MM.1S (cell line): ENCODE measurements around the gene PRKD3.

Experiments
- DNase-seq: peaks from one replicate; pipeline ENCODE4 v3.0.0-alpha.2; 2015
- H2AFZ ChIP-seq: fragments of 300-600 bp; sonication (generic); 2 replicates; pipeline ENCODE4 v1.6.0; 2016; ENCODE audit warnings: antibody characterized with exemption, low read length
- H3F3A ChIP-seq: fragments of 300-600 bp; sonication (generic); 2 replicates; pipeline ENCODE4 v1.6.1; 2016; ENCODE audit warnings: mild to moderate bottlenecking, antibody characterized with exemption, low read length, moderate library complexity, mixed read lengths; ENCODE audit not compliant: insufficient read depth
- H3K27ac ChIP-seq: fragments of 300-600 bp; sonication (generic); 2 replicates; pipeline ENCODE4 v1.5.1; 2016; ENCODE audit warnings: mild to moderate bottlenecking, low read length
- H3K27me3 ChIP-seq: fragments of 300-600 bp; sonication (generic); replicated peaks from 2 replicates; pipeline ENCODE4 v1.6.0; 2016; ENCODE audit warnings: low read length; ENCODE audit not compliant: insufficient read depth
- H3K36me3 ChIP-seq: fragments of 300-600 bp; sonication (generic); replicated peaks from 2 replicates; pipeline ENCODE4 v1.6.1; 2016; ENCODE audit warnings: mild to moderate bottlenecking, low read length, mixed read lengths; ENCODE audit not compliant: insufficient read depth
- H3K4me1 ChIP-seq: fragments of 300-600 bp; sonication (generic); 2 replicates; pipeline ENCODE4 v1.6.1; 2016; ENCODE audit warnings: low read length, mixed read lengths
- H3K4me2 ChIP-seq: fragments of 300-600 bp; sonication (generic); 2 replicates; pipeline ENCODE4 v1.6.0; 2016; ENCODE audit warnings: low read depth, low read length
- H3K4me3 ChIP-seq: fragments of 300-600 bp; sonication (generic); 2 replicates; pipeline ENCODE4 v1.5.1; 2016; ENCODE audit warnings: low read length, mixed read lengths
- H3K79me2 ChIP-seq: fragments of 300-600 bp; sonication (generic); 2 replicates; pipeline ENCODE4 v1.6.1; 2016; ENCODE audit warnings: mixed run types, low read length, mixed read lengths
- H3K9ac ChIP-seq: fragments of 300-600 bp; sonication (generic); 2 replicates; pipeline ENCODE4 v1.6.1; 2016; ENCODE audit warnings: low read length, mixed read lengths
- H3K9me2 ChIP-seq: fragments of 300-600 bp; sonication (generic); replicated peaks from 2 replicates; pipeline ENCODE4 v1.6.1; 2016; ENCODE audit warnings: mild to moderate bottlenecking, low read length, mixed read lengths; ENCODE audit not compliant: insufficient read depth
- H3K9me3 ChIP-seq: fragments of 300-600 bp; sonication (generic); replicated peaks from 2 replicates; pipeline ENCODE4 v1.6.1; 2016; ENCODE audit warnings: mild to moderate bottlenecking, low read length, mixed read lengths; ENCODE audit not compliant: insufficient read depth
- H4K20me1 ChIP-seq: fragments of 300-600 bp; sonication (generic); 2 replicates; pipeline ENCODE4 v1.6.1; 2016; ENCODE audit warnings: mild to moderate bottlenecking, low read length, moderate library complexity, mixed read lengths; ENCODE audit not compliant: insufficient read depth
- CTCF ChIP-seq: fragments of 300-600 bp; sonication (generic); IDR thresholded peaks from 2 replicates; pipeline ENCODE4 v1.5.1; 2016; ENCODE audit warnings: antibody characterized with exemption, low read length, mixed read lengths
- EZH2 ChIP-seq: fragments of 300-600 bp; sonication (generic); optimal IDR thresholded peaks from 2 replicates; pipeline ENCODE3; 2017; ENCODE audit warnings: low read depth, mild to moderate bottlenecking, antibody characterized with exemption, low read length, mixed read lengths
- EZH2phosphoT487 ChIP-seq: fragments of 300-600 bp; sonication (generic); IDR thresholded peaks from 2 replicates; pipeline ENCODE4 v1.6.1; 2018; ENCODE audit warnings: antibody characterized with exemption, low read length

The PRKD3 gene

GRCh38 chr2:37340637-37341036, 16.0 kb upstream of the PRKD3 start:
- no peak for TF ChIP-seq EZH2
- TF ChIP-seq CTCF: no peak
- no peak for TF ChIP-seq EZH2phosphoT487
- Histone ChIP-seq H2AFZ (no peak overlapping the region), H3K9me3 (no peaks in the 10 kb centered on the region), H3K4me3 (no peak overlapping the region), H3K9me2 (no peaks in the 10 kb centered on the region), H4K20me1 (no peaks in the 10 kb centered on the region), H3K27me3 (no peaks in the 10 kb centered on the region), H3K36me3 (no peaks in the 10 kb centered on the region), H3K4me2 (no peak overlapping the region), H3K79me2 (peaks cover 100% of the 10 kb centered on the region), H3F3A (peaks cover 51% of the 10 kb centered on the region), H3K4me1 (peaks cover 43% of the 10 kb centered on the region), H3K27ac (no peak overlapping the region), H3K9ac (no peak overlapping the region)
- no peak for DNase-seq

- Histone ChIP-seq H2AFZ (no peak overlapping the region), H3K27me3 (no peaks in the 10 kb centered on the region), H3K4me3 (no peak overlapping the region), H3K27ac (no peak overlapping the region), H4K20me1 (no peaks in the 10 kb centered on the region), H3K79me2 (peaks cover 100% of the 10 kb centered on the region), H3F3A (peaks cover 51% of the 10 kb centered on the region), H3K9me2 (no peaks in the 10 kb centered on the region), H3K9ac (no peak overlapping the region), H3K9me3 (no peaks in the 10 kb centered on the region), H3K36me3 (no peaks in the 10 kb centered on the region), H3K4me2 (peak overlapping the region; percentile 82; the same call in 1 of the 2 replicates), H3K4me1 (peaks cover 50% of the 10 kb centered on the region)
- DNase-seq: no peak
- TF ChIP-seq EZH2 (no peak), CTCF (no peak), EZH2phosphoT487 (no peak)
Observed at GRCh38 chr2:37338933-37339332, 14.3 kb upstream of the PRKD3 start.

GRCh38 chr2:37337620-37338280, 13.1 kb upstream of the PRKD3 start:
- Histone ChIP-seq H3K9ac (peak overlapping the region; percentile 92), H3K36me3 (no peaks in the 10 kb centered on the region), H3K4me3 (peak overlapping the region; percentile 66), H3K79me2 (peaks cover 100% of the 10 kb centered on the region), H4K20me1 (no peaks in the 10 kb centered on the region), H3K4me1 (peaks cover 50% of the 10 kb centered on the region), H3K4me2 (peak overlapping the region; percentile 82), H3K27ac (peak overlapping the region; percentile 89), H2AFZ (no peak overlapping the region), H3K9me3 (no peaks in the 10 kb centered on the region), H3K9me2 (no peaks in the 10 kb centered on the region), H3K27me3 (no peaks in the 10 kb centered on the region), H3F3A (peaks cover 52% of the 10 kb centered on the region)
- DNase-seq: peak; percentile 55
- no peak for TF ChIP-seq EZH2
- TF ChIP-seq CTCF: no peak
- TF ChIP-seq EZH2phosphoT487: no peak
